Endothelial cell of umbilical vein (primary cell): Measurements from ENCODE around the gene PDE6D. TPM values are rescaled to one million over a fixed set of nuclear protein-coding genes. Genes with fewer than 3 reads are reported as not detected.

Experiments
- BruUV-seq: library from RNA; stranded (reverse); fragments of 400-500 nt; replicated peaks from 2 replicates; lab custom pipeline; 2021; lab: Mats Ljungman, UMichigan
- CTCF ChIA-PET: fragments of 300-600, 350-600 bp; sonication (Branson Sonifier 250); formaldehyde crosslinking; loops from one replicate; lab custom pipeline; 2021; ENCODE audit warnings: antibody characterized with exemption, inconsistent platforms; lab: Charles Lee
- POLR2A ChIA-PET: fragments of 300-600, 350-600 bp; sonication (Branson Sonifier 250); formaldehyde crosslinking; loops from one replicate; lab custom pipeline; 2021; ENCODE audit warnings: antibody characterized with exemption, inconsistent platforms; lab: Charles Lee
- DNase-seq: peaks from one replicate; pipeline ENCODE4 v3.0.0-alpha.2; 2011; ENCODE audit warnings: low read depth, low spot score
- FAIRE-seq: peaks from 2 replicates; lab custom pipeline; 2011; peaks lifted over from hg19 to GRCh38; lab: Jason Lieb, UNC
- H2AFZ ChIP-seq: 2 replicates; pipeline ENCODE4 v1.6.0; 2012; ENCODE audit warnings: low read depth, low read length, control low read depth, inconsistent platforms
- H3K27ac ChIP-seq: 2 replicates; pipeline ENCODE4 v1.5.1; 2011; ENCODE audit warnings: low read depth, mild to moderate bottlenecking, control low read depth, low read length, moderate library complexity; ENCODE audit not compliant: insufficient read depth
- H3K27me3 ChIP-seq, 2 experiments: 2 replicates each; pipeline versions ENCODE4 v1.6.0 to v1.6.1; 2011; ENCODE audit warnings: low read length in 2 of 2, mixed read lengths in 1 of 2; ENCODE audit not compliant: control insufficient read depth in 2 of 2, insufficient read depth in 2 of 2
- H3K36me3 ChIP-seq, 2 experiments: 2 replicates in 1 of 2; 3 replicates in 1 of 2; pipeline ENCODE4 v1.5.1; 2011; ENCODE audit warnings: low read length in 2 of 2, mild to moderate bottlenecking in 1 of 2, moderate library complexity in 1 of 2; ENCODE audit not compliant: control insufficient read depth in 2 of 2, insufficient read depth in 2 of 2; ENCODE audit errors: extremely low read depth in 1 of 2
- H3K4me1 ChIP-seq: 3 replicates; pipeline ENCODE4 v1.5.1; 2011; ENCODE audit warnings: mild to moderate bottlenecking, low read length; ENCODE audit not compliant: control insufficient read depth, insufficient read depth; ENCODE audit errors: extremely low read depth
- H3K4me2 ChIP-seq: 2 replicates; pipeline ENCODE4 v1.6.1; 2011; ENCODE audit warnings: low read length, control low read depth, mixed read lengths; ENCODE audit not compliant: insufficient read depth
- H3K4me3 ChIP-seq, 3 experiments: fragments of 200-600 bp in 1 of 3; sonication (generic), shearing (Covaris generic) in 1 of 3; replicated peaks in 1 of 3; 2 replicates each; pipeline ENCODE4 v1.5.1; 2011 to 2016; ENCODE audit warnings: control low read depth in 3 of 3, low read length in 3 of 3, mild to moderate bottlenecking in 2 of 3, inconsistent platforms in 1 of 3, low read depth in 1 of 3, moderate library complexity in 1 of 3; ENCODE audit not compliant: insufficient read depth in 1 of 3
- H3K79me2 ChIP-seq: 2 replicates; pipeline ENCODE4 v1.6.0; 2012; ENCODE audit warnings: low read length, inconsistent platforms; ENCODE audit not compliant: control insufficient read depth, insufficient read depth
- H3K9ac ChIP-seq: replicated peaks from 2 replicates; pipeline ENCODE3; 2011; ENCODE audit warnings: low read length, control low read depth; ENCODE audit not compliant: insufficient read depth; ENCODE audit errors: extremely low read depth
- H3K9me1 ChIP-seq: replicated peaks from 3 replicates; pipeline ENCODE4 v1.6.0; 2011; ENCODE audit warnings: mild to moderate bottlenecking, low read length; ENCODE audit not compliant: control insufficient read depth, insufficient read depth; ENCODE audit errors: extremely low read depth
- H3K9me3 ChIP-seq: replicated peaks from 2 replicates; pipeline ENCODE4 v1.5.1; 2012; ENCODE audit warnings: low read length, inconsistent platforms; ENCODE audit not compliant: control insufficient read depth, insufficient read depth
- H4K20me1 ChIP-seq: replicated peaks from 2 replicates; pipeline ENCODE3; 2011; ENCODE audit warnings: mild to moderate bottlenecking, low read length; ENCODE audit not compliant: control insufficient read depth, insufficient read depth; ENCODE audit errors: extremely low read depth
- CTCF ChIP-seq, 2 donors: IDR thresholded peaks; 1 replicate in 1 of 2; 2 replicates in 1 of 2; pipeline ENCODE4 v1.5.1; 2011; ENCODE audit warnings: low read length in 2 of 2, mild to moderate bottlenecking in 2 of 2, moderate library complexity in 2 of 2, control low read depth in 1 of 2, inconsistent platforms in 1 of 2, low read depth in 1 of 2; ENCODE audit not compliant: insufficient read depth in 1 of 2; ENCODE audit errors: extremely low read depth in 1 of 2
- EZH2 ChIP-seq: IDR thresholded peaks from 2 replicates; pipeline ENCODE4 v1.6.1; 2012; ENCODE audit warnings: borderline replicate concordance, low read depth, mild to moderate bottlenecking, moderate library complexity, low read length, inconsistent platforms; ENCODE audit not compliant: severe bottlenecking
- FOS ChIP-seq: IDR thresholded peaks from 2 replicates; pipeline ENCODE4 v1.6.1; 2011; ENCODE audit warnings: mild to moderate bottlenecking, low read length, moderate library complexity, borderline replicate concordance; ENCODE audit not compliant: insufficient read depth
- GATA2 ChIP-seq: IDR thresholded peaks from 2 replicates; pipeline ENCODE4 v1.7.0; 2011; ENCODE audit warnings: low read depth, mild to moderate bottlenecking, moderate library complexity, mixed read lengths, low read length; ENCODE audit not compliant: insufficient read length, insufficient read depth
- JUN ChIP-seq: IDR thresholded peaks from 2 replicates; pipeline ENCODE4 v1.6.1; 2011; ENCODE audit warnings: borderline replicate concordance, low read depth; ENCODE audit not compliant: insufficient read length, insufficient read depth
- MAX ChIP-seq: IDR thresholded peaks from 2 replicates; pipeline ENCODE4 v1.6.1; 2011; ENCODE audit not compliant: insufficient read depth, insufficient read length
- MYC ChIP-seq: IDR thresholded peaks from one replicate; pipeline ENCODE4 v1.6.1; 2011; ENCODE audit warnings: mild to moderate bottlenecking, low read depth, low read length
- POLR2A ChIP-seq: IDR thresholded peaks from 2 replicates; pipeline ENCODE4 v1.6.1; 2012; ENCODE audit warnings: low read depth, mild to moderate bottlenecking, control low read depth, low read length
- POLR2AphosphoS5 ChIP-seq: IDR thresholded peaks from 2 replicates; pipeline ENCODE4 v1.6.1; 2012; ENCODE audit warnings: low read depth, mild to moderate bottlenecking, control low read depth, low read length, moderate library complexity; ENCODE audit not compliant: insufficient read depth
- dilution Hi-C: fragments of 300-500 bp; cut with MboI; formaldehyde crosslinking; loops from one replicate; pipeline ENCODE4 v1.15.0; 2019; ENCODE audit warnings: low sequenced_read_pairs; ENCODE audit not compliant: extremely low pct_ligation_motif_present
- intact Hi-C: fragments of 100-400 bp; cut with micrococcal nuclease; formaldehyde crosslinking; loops from one replicate; pipeline ENCODE4 v1.10.0; 2022
- polyA plus RNA-seq, 4 experiments: library from polyadenylated mRNA; depleted of rRNA in 3 of 4; stranded (reverse) in 3 of 4; unstranded in 1 of 4; fragments of >200 nt; gene quantifications; 2 replicates each; pipeline versions ENCODE4 v1.2.1 to v1.2.3, GENCODE V29; 2011 to 2012; ENCODE audit warnings: missing spikeins in 1 of 4
- total RNA-seq: library from RNA; stranded (reverse); gene quantifications from 2 replicates; pipeline ENCODE4 v1.2.3, GENCODE V29; 2021

The PDE6D gene
- total and polyA plus RNA-seq, 2 donors (not counting 3 experiments of a cell fraction or from before 2014, with no cell fraction given), result 23.8 to 36.8 TPM

- H3K4me1 ChIP-seq, result peaks cover 12% of the 10 kb centered on the region
- H3K9me3 ChIP-seq, result no peaks in the 10 kb centered on the region
- H3K4me3 ChIP-seq, result peak overlapping the region; percentile 23 to 64 (median 52)
- H3K27me3 ChIP-seq, result no peaks in the 10 kb centered on the region
- H3K27ac ChIP-seq, result peak overlapping the region; percentile 89
- peak overlapping the region; percentile 92 for H2AFZ ChIP-seq
- FAIRE-seq (peak; percentile 99), DNase-seq (peak; percentile 98)
- peak overlapping the region; percentile 89 for H3K9ac ChIP-seq
- H3K79me2 ChIP-seq, result peaks cover 35% of the 10 kb centered on the region
- intact Hi-C loops, result loop anchor here (1.0 to 5.0 kb wide), 3 partner anchors 26 to 195 kb away; no protein-coding TSS in a partner anchor
- ChIA-PET POLR2A (interaction anchor here (0.9 to 1.5 kb wide), 3 partner anchors 32 to 64 kb away, joined by 3 to 7 read pairs (median 3); no protein-coding TSS in a partner anchor), CTCF (interaction anchor here (0.5 to 13.8 kb wide), 15 partner anchors 8 to 105 kb away, joined by 3 to 583 read pairs (median 4); no protein-coding TSS in a partner anchor)
- H3K36me3 ChIP-seq, result peaks cover 4 to 5% of the 10 kb centered on the region in 2 experiments
- no TSS peak for BruUV-seq
- no peak for TF ChIP-seq EZH2
- TF ChIP-seq JUN, result no peak
- TF ChIP-seq GATA2, result no peak
- no peak for TF ChIP-seq MYC
- no peak for TF ChIP-seq FOS
- peak; percentile 50 for TF ChIP-seq POLR2A
- peak; percentile 91 for TF ChIP-seq POLR2AphosphoS5
- peak; percentile 75 for TF ChIP-seq MAX
- TF ChIP-seq CTCF (IDR thresholded peaks at IDR 0.05; ENCODE audit: extremely low read depth in 1 of 2, insufficient read depth in 1 of 2, low read depth in 1 of 2, low read length in 2 of 2), result peak; percentile 97 to 98
- no peaks in the 10 kb centered on the region for H3K9me1 ChIP-seq
- no peaks in the 10 kb centered on the region for H4K20me1 ChIP-seq
- dilution Hi-C loops, result no loop called here
- H3K4me2 ChIP-seq, result peak overlapping the region; percentile 71
These were observed 74.1 kb downstream of the PDE6D start for GRCh38 chr2:231706731-231707624.
